RPMI8226 (cell line): ENCODE results near the gene ISCA2.
"Not testable (repeated sequence)": the region's sequence is repeated elsewhere in the genome, so short reads cannot be mapped to it uniquely, and the experiment has no call there.

Experiments
- DNase-seq: peaks from one replicate; pipeline ENCODE4 v3.0.0-alpha.2; 2015

ISCA2 gene

GRCh38 chr14:74493343-74494261 lies at the start of gene ISCA2:
Gene ISCA2 (plus strand): TSS chr14:74493765. CDS start chr14:74493775, 10 bp downstream.
- DNase-seq = peak; percentile 97

GRCh38 chr14:74444866-74445265 lies 48.7 kb upstream of the ISCA2 start:
- no peak for DNase-seq

- not testable (repeated sequence) for DNase-seq
Observed at GRCh38 chr14:74454397-74454796, 39.2 kb upstream of the ISCA2 start.

GRCh38 chr14:74456684-74457564 lies 36.6 kb upstream of the ISCA2 start:
- DNase-seq = no peak

GRCh38 chr14:74457565-74457895 lies 36.0 kb upstream of the ISCA2 start:
- no peak for DNase-seq

- peak; percentile 47 for DNase-seq
Observed at GRCh38 chr14:74459289-74459946, 34.1 kb upstream of the ISCA2 start.

- no peak for DNase-seq
Observed at GRCh38 chr14:74459976-74460375, 33.6 kb upstream of the ISCA2 start.

GRCh38 chr14:74462993-74463392 lies 30.6 kb upstream of the ISCA2 start:
- DNase-seq = no peak

GRCh38 chr14:74463697-74464096 lies 29.9 kb upstream of the ISCA2 start:
- no peak for DNase-seq

GRCh38 chr14:74464785-74465184 lies 28.8 kb upstream of the ISCA2 start:
- DNase-seq = no peak

GRCh38 chr14:74465335-74465734 lies 28.2 kb upstream of the ISCA2 start:
- no peak for DNase-seq

GRCh38 chr14:74468513-74468912 lies 25.1 kb upstream of the ISCA2 start:
- no peak for DNase-seq

- no peak for DNase-seq
Observed at GRCh38 chr14:74469548-74470518, 23.7 kb upstream of the ISCA2 start.

- no peak for DNase-seq
Observed at GRCh38 chr14:74472601-74473000, 21.0 kb upstream of the ISCA2 start.

GRCh38 chr14:74474376-74474775 lies 19.2 kb upstream of the ISCA2 start:
- no peak for DNase-seq

GRCh38 chr14:74475678-74476077 lies 17.9 kb upstream of the ISCA2 start:
- DNase-seq = no peak

GRCh38 chr14:74476107-74476506 lies 17.5 kb upstream of the ISCA2 start:
- no peak for DNase-seq

- DNase-seq = no peak
Observed at GRCh38 chr14:74476607-74477006, 17.0 kb upstream of the ISCA2 start.

GRCh38 chr14:74478996-74479635 lies 14.4 kb upstream of the ISCA2 start:
- DNase-seq = no peak

GRCh38 chr14:74480046-74480445 lies 13.5 kb upstream of the ISCA2 start:
- no peak for DNase-seq

- no peak for DNase-seq
Observed at GRCh38 chr14:74482571-74482970, 11.0 kb upstream of the ISCA2 start.

- no peak for DNase-seq
Observed at GRCh38 chr14:74483321-74483720, 10.2 kb upstream of the ISCA2 start.
